ENCODE results near the gene CHRNG.

DNA sequence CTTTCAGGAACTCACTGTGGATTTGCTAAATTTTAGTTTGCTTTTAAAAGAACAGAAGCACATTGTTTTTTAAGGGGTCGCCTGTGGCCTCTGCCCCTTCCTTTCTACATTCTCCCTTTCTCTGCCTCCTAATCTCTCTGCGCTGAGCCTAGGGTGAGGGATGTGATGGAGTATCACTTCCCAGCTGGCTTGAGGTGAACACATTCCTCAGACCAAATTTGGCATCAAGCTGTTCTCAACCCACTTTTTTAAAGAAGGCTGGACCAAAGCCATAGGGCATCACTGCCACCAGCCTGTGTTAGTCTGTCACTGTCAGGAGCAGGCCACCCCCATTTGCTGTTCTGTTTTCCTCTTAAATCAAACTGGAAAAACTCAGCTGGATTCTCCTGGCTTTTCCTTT lies 38.3 kb downstream of the CHRNG start:
- TF ChIP-seq POLR2A (IDR thresholded peaks at IDR 0.05): no peak
- TF ChIP-seq, protein P1, sequence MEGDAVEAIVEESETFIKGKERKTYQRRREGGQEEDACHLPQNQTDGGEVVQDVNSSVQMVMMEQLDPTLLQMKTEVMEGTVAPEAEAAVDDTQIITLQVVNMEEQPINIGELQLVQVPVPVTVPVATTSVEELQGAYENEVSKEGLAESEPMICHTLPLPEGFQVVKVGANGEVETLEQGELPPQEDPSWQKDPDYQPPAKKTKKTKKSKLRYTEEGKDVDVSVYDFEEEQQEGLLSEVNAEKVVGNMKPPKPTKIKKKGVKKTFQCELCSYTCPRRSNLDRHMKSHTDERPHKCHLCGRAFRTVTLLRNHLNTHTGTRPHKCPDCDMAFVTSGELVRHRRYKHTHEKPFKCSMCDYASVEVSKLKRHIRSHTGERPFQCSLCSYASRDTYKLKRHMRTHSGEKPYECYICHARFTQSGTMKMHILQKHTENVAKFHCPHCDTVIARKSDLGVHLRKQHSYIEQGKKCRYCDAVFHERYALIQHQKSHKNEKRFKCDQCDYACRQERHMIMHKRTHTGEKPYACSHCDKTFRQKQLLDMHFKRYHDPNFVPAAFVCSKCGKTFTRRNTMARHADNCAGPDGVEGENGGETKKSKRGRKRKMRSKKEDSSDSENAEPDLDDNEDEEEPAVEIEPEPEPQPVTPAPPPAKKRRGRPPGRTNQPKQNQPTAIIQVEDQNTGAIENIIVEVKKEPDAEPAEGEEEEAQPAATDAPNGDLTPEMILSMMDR (IDR thresholded peaks at IDR 0.05 in 4 of 5, conservative IDR thresholded peaks at IDR 0.05 in 1 of 5): no peak

All from gastrocnemius medialis (tissue), 4 donors.